Tongue (tissue), 2 donors: ENCODE measurements around the gene GRIA4. TPM values are rescaled to one million over a fixed set of nuclear protein-coding genes. Genes with fewer than 3 reads are reported as not detected.
"Not testable (repeated sequence)": the region's sequence is repeated elsewhere in the genome, so short reads cannot be mapped to it uniquely, and the experiment has no call there.

Experiments
- DNase-seq: peaks from one replicate; pipeline ENCODE4 v3.0.0-alpha.2; 2015
- total RNA-seq: library from RNA; depleted of rRNA; stranded (reverse); fragments of >200 nt; gene quantifications from one replicate; pipeline ENCODE4 v1.2.3, GENCODE V29; 2014

The GRIA4 gene
- total RNA-seq, 1 donor from 2014 or later: 6.8 TPM

- DNase-seq: no peak
Measured at GRCh38 chr11:105720096-105720495, 110.2 kb downstream of the GRIA4 start.

GRCh38 chr11:105723269-105723668 is 113.4 kb downstream of the GRIA4 start:
- no peak for DNase-seq

- no peak for DNase-seq
Measured at GRCh38 chr11:105732611-105733010, 122.7 kb downstream of the GRIA4 start.

GRCh38 chr11:105734426-105734825 is 124.6 kb downstream of the GRIA4 start:
- no peak for DNase-seq

- DNase-seq: no peak
Measured at GRCh38 chr11:105738251-105738650, 128.4 kb downstream of the GRIA4 start.

GRCh38 chr11:105738986-105739795 is 129.3 kb downstream of the GRIA4 start:
- DNase-seq: no peak

- no peak for DNase-seq
Measured at GRCh38 chr11:105740164-105740903, 130.5 kb downstream of the GRIA4 start.

GRCh38 chr11:105741488-105742020 is 131.7 kb downstream of the GRIA4 start:
- no peak for DNase-seq

- no peak for DNase-seq
Measured at GRCh38 chr11:105754260-105754659, 144.4 kb downstream of the GRIA4 start.

GRCh38 chr11:105754716-105755115 is 144.8 kb downstream of the GRIA4 start:
- no peak for DNase-seq

- no peak for DNase-seq
Measured at GRCh38 chr11:105757107-105757506, 147.2 kb downstream of the GRIA4 start.

GRCh38 chr11:105763594-105763993 is 153.7 kb downstream of the GRIA4 start:
- DNase-seq: no peak

GRCh38 chr11:105767931-105768330 is 158.1 kb downstream of the GRIA4 start:
- DNase-seq: peak; percentile 80

GRCh38 chr11:105769627-105770026 is 159.8 kb downstream of the GRIA4 start:
- no peak for DNase-seq

GRCh38 chr11:105773452-105773851 is 163.6 kb downstream of the GRIA4 start:
- DNase-seq: not testable (repeated sequence)

- DNase-seq: no peak
Measured at GRCh38 chr11:105774899-105775298, 165.0 kb downstream of the GRIA4 start.

- DNase-seq: no peak
Measured at GRCh38 chr11:105780781-105781525, 171.1 kb downstream of the GRIA4 start.

GRCh38 chr11:105781807-105782206 is 171.9 kb downstream of the GRIA4 start:
- no peak for DNase-seq

GRCh38 chr11:105783216-105783615 is 173.3 kb downstream of the GRIA4 start:
- DNase-seq: peak; percentile 65

- DNase-seq: not testable (repeated sequence)
Measured at GRCh38 chr11:105785850-105786249, 176.0 kb downstream of the GRIA4 start.

GRCh38 chr11:105786741-105787140 is 176.9 kb downstream of the GRIA4 start:
- DNase-seq: no peak
